GM19193 (cell line): ENCODE data around the gene SCN8A.

Experiments used
- POLR2A ChIP-seq: IDR thresholded peaks from 4 replicates; pipeline ENCODE4 v1.6.1; 2011; ENCODE audit not compliant: insufficient read depth, insufficient read length; ENCODE audit errors: extremely low read depth

SCN8A gene

GRCh38 chr12:51645961-51646360 lies 54.9 kb downstream of the SCN8A start:
- no peak for TF ChIP-seq POLR2A

GRCh38 chr12:51647647-51648046 lies 56.6 kb downstream of the SCN8A start:
- no peak for TF ChIP-seq POLR2A

GRCh38 chr12:51653431-51653830 lies 62.4 kb downstream of the SCN8A start:
- no peak for TF ChIP-seq POLR2A

- TF ChIP-seq POLR2A: no peak
Measured at GRCh38 chr12:51661199-51661598, 70.2 kb downstream of the SCN8A start.

GRCh38 chr12:51661836-51662235 lies 70.8 kb downstream of the SCN8A start:
- TF ChIP-seq POLR2A: no peak

GRCh38 chr12:51662728-51663154 lies 71.7 kb downstream of the SCN8A start:
- no peak for TF ChIP-seq POLR2A

- TF ChIP-seq POLR2A: no peak
Measured at GRCh38 chr12:51663390-51663789, 72.4 kb downstream of the SCN8A start.

GRCh38 chr12:51666696-51667095 lies 75.7 kb downstream of the SCN8A start:
- no peak for TF ChIP-seq POLR2A

GRCh38 chr12:51667269-51667668 lies 76.2 kb downstream of the SCN8A start:
- no peak for TF ChIP-seq POLR2A

- TF ChIP-seq POLR2A: no peak
Measured at GRCh38 chr12:51669271-51669670, 78.2 kb downstream of the SCN8A start.

- no peak for TF ChIP-seq POLR2A
Measured at GRCh38 chr12:51669996-51670395, 79.0 kb downstream of the SCN8A start.

- TF ChIP-seq POLR2A: no peak
Measured at GRCh38 chr12:51672334-51672733, 81.3 kb downstream of the SCN8A start.

GRCh38 chr12:51675071-51675803 lies 84.2 kb downstream of the SCN8A start:
- no peak for TF ChIP-seq POLR2A

GRCh38 chr12:51676875-51677274 lies 85.8 kb downstream of the SCN8A start:
- TF ChIP-seq POLR2A: no peak

- TF ChIP-seq POLR2A: no peak
Measured at GRCh38 chr12:51677284-51677968, 86.4 kb downstream of the SCN8A start.

- no peak for TF ChIP-seq POLR2A
Measured at GRCh38 chr12:51678086-51678724, 87.2 kb downstream of the SCN8A start.
